HG02798 (cell line): Measurements from ENCODE around the gene TERT.

Experiments used
- ATAC-seq: cut with Tn5 transposase; IDR thresholded peaks from one replicate; pipeline ENCODE4 v1.9.1; 2021; ENCODE audit warnings: mild to moderate bottlenecking; ENCODE audit not compliant: unreplicated experiment, poor library complexity

TERT gene

DNA sequence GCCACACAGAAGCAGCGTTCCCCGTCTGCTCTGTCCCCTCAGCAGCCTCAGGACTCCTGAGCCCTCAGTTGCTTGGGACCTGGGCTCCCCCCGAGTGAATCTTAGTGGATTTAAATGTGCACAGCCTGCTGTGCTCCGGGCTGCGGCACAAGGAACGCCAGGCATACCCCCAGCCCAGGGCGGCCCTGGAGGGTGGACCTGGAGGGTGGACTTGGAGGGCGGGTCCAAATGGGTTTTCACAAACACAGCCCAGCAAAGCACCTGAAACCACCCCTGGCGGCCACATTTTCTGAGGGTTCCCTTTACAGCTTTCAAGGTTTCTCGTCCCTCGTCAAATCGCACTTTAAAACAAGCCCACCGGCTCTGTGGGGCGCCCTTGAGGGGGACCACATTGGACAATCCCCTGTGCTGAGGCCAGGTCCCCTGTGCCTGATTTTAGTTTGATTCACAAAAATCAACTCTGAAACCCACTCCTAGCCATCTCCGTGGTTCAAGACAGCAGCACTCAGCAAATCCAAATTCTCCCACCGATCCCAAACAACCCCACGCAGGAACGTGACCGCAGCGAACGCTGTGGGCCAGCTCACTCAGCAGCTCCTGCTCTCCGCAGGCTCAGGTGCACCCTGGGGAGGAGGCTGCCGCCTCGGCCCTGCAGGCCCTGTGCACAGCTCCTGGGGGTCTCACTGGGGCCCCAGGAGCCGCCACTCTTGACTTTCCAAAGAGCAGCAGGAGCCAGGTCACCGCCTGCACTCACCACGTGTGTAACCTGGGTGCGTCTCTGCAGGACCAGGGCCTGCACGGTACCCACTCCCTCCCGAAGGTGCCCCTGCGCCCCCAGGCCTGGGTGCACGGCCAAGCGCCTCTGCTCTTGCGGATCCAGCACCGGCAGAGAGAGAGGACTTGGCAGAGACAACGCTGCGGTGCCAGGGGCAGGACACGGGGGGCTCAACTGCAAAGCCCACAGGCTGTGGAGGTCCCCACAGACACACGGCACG lies 29.1 kb downstream of the TERT start:
- no peak for ATAC-seq

DNA sequence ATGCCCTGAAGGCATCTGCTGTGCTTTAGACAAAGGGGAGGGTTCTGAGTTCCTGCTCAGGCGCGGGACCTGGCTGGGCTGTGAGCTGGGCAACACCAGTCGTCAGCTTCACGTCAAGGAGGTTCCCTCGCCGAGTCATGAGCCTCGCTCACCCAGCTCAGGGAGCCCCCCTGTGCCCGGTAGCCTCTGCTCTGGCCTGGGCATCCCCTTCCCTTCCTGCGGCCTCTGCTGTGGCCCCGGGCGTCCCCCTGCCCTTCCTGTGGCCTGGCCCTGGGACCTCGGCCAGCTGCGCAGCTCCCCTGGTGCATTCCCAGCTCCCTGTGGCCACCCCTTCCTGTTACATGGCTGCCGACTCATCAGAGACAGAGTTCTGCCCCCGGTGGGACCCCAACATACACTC lies 29.8 kb downstream of the TERT start:
- no peak for ATAC-seq

DNA sequence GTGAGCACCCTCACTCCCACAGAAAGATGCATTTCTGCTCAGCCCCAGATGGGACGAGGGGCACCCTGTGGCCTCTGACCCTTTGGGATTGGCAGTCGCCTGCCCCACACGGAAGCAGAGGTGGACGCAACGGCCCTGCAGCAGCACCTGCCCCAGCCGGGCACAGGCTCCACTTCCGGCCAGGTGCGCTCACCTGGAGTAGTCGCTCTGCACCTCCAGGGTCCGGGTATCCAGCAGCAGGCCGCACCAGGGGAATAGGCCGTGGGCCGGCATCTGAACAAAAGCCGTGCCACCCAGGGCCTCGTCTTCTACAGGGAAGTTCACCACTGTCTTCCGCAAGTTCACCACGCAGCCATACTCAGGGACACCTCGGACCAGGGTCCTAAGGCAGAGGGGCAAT lies 30.7 kb downstream of the TERT start:
- no peak for ATAC-seq

DNA sequence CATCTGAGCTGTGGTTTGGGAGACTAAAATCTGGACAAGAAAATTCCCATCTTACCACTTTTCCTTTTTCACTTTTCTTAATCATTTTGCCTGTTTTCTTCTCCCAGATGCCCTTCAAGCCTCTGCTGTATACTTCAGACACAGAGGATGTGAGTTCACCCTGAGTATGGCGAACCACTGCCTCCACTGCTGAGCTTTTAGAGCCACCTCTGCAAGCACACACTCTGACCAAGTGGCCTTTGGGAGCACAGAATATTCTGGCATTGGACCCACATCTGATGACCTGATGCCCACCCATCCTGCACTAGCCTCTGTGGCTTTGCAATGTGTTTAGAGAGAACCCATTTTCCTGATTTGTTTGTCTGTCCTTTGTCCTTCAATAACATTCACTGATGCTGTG lies 32.5 kb downstream of the TERT start:
- ATAC-seq = no peak

DNA sequence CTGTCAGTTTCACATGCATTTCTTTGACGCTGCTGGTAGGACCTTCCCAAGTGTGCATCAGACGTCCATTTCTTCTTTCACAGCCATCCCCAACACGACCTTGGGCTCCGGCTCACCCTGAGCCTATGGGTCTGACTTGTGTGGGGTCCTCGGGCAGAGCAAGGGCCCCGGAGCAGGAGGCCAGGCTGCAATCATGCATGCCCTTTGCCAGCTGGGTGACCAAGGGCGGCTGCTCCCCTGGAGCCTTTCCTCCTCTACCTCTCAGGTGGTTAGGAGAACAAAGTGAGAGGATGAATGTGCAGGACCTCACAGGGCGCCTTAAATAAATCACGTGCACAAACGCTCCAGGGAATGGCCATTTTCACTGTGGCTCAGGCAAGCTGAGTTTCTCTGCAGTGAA lies 33.2 kb downstream of the TERT start:
- ATAC-seq = no peak

DNA sequence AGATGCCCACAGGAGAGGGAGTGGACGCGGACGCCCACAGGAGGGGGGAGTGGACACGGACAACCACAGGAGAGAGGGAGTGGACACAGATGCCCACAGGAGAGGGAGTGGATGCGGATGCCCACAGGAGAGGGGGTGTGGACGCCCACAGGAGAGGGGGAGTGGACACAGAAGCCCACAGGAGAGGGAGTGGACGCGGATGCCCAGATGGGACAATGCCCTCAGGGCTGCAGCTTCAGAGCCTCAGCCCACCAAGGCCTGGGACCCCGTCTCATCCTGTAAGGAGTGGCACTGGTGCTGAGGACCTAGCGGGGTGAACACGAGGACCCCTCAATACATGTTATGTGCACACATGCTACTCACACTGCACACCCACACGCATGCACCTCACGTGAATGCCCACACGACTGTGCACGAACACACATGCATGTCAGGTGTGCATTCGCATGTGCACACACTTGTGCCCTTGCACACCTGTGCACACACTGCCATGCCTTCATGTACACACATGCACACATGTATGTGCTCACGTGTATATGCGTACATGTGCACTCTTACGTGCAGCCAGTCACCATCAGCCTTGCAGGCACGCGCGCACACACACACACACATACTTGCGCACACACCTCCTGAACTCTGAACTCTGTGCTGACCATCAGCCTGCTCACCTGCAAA lies 34.9 kb downstream of the TERT start:
- no peak for ATAC-seq

DNA sequence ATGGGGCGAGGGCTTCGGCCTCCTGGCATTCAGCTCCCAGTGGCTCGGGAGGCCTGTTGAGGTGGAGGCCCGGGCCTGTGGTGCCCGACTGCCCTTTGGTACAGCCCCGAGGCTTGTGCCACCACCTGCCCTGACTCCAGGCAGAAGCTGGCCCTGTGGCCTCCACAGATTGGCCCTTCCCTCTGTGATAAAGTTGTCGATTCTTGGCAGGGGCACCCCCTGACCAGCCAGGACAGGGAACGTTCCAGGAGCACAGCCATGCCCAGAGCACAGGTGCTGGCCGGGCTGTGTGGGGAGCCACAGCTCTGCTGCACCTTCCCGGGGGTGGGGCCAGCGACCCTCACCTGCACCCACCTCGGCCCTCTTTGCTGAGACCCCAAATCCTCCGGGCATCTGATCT lies 37.0 kb downstream of the TERT start:
- ATAC-seq = no peak

DNA sequence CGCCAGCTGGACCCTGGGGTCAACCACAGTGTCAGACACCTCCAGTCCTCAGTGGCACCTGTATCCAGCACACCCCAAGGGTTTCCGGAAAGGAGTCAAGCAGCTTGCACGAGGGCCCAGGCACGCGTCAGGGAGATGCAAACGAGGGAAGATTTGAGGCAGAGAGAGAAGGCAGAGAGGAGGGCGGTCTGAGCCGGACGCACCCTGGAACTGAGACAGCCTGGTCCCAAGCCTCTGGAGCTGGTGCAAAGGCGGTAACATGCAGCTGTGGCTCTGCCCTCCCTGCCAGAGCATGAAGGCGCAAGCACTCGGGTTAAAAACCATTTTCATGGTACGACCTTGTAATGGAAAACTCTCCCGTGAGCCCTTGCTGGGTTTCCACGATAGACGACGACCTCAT lies 37.5 kb downstream of the TERT start:
- no peak for ATAC-seq

DNA sequence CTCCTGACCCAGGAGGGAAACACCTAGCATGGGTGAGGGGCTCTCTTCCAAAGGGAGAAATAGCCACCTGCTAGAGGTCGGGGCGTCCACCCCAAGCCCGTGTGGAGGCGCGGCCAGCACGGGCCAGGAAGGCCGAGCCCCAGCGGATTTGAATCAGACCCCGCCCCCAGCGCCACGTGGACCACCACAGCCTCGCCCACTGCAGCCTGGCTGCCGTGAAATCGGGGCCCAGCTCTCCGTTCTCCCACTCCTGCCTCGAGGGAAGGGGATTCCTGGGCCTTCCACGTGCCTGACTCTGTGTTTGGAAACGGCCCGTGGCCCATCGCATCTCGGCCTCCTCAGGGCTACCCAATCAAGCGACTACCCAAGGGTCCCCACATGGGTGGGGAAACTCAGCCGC lies 38.1 kb downstream of the TERT start:
- no peak for ATAC-seq

DNA sequence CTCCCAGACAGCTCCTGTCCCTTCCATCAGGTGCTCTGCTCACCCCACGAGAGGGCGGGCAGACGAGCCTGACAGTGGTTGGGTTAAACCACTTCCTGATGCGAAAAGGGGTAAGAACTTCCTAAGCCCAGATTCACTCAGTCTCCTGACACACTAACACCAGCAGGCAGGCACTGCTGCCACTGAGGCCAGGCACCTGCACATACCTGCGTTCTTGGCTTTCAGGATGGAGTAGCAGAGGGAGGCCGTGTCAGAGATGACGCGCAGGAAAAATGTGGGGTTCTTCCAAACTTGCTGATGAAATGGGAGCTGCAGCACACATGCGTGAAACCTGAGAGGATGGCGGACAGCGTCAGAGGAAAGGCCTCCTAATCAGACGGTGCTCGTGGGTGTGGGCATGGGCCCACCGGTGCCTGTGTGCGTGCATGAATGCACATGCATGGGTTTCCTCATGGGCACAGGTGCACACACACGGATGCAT lies 39.7 kb downstream of the TERT start:
- no peak for ATAC-seq

DNA sequence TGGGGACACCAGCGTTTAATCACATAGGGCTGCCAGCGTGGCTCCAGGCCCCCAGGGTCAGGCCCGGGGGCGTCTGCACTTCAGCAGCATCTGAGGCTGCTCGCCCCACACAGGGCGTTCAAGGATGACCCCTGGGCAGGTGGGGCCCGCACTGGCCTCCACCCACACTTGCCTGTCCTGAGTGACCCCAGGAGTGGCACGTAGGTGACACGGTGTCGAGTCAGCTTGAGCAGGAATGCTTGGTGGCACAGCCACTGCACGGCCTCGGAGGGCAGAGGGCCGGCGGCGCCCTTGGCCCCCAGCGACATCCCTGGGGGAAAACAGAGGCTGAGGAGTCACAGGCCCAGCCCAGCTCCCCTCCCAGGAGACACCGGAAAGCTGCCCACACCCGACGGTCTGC lies 40.7 kb downstream of the TERT start:
- ATAC-seq = no peak

DNA sequence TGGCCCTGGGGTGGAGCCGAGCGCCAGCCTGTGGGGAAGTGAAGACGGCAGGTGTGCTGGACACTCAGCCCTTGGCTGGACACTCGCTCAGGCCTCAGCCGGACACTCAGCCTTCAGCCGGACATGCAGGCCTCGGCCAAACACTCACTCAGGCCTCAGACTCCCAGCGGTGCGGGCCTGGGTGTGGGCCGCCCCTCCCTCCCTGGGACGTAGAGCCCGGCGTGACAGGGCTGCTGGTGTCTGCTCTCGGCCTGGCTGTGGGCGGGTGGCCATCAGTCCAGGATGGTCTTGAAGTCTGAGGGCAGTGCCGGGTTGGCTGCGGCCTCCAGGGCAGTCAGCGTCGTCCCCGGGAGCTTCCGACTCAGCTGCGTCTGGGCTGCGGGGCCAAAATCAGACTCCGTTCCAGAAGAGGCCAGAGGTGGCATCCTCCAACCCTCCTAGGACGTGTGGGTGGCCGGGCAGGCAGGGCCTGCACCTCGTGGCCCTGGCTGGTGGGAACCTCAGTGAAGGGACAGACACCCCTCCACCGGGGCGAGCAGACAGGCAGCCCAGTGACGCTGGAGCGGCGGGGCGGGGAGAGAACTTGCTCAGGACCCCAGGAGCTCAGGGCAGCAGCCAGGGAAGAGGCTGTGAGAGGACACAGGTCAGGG lies 41.3 kb downstream of the TERT start:
- ATAC-seq = no peak

DNA sequence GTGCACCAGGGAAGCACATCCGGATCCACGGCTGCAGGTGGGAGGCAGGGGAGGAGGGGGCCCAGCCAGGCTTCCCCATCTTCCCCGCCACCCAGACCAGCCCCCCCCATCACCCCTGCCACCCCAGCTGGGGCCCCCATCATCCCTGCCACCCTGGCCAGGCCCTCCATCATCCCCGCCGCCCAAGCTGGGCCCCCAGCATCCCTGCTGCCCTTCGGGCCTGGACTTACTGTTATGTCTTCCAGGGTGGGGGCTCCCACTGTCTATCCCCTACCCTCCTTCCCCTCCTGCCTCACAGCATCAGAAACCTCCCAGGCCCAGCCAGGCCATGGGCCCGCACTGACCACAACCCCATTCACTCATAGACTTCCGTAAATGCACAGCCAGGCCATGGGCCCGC lies 42.2 kb downstream of the TERT start:
- ATAC-seq = no peak

DNA sequence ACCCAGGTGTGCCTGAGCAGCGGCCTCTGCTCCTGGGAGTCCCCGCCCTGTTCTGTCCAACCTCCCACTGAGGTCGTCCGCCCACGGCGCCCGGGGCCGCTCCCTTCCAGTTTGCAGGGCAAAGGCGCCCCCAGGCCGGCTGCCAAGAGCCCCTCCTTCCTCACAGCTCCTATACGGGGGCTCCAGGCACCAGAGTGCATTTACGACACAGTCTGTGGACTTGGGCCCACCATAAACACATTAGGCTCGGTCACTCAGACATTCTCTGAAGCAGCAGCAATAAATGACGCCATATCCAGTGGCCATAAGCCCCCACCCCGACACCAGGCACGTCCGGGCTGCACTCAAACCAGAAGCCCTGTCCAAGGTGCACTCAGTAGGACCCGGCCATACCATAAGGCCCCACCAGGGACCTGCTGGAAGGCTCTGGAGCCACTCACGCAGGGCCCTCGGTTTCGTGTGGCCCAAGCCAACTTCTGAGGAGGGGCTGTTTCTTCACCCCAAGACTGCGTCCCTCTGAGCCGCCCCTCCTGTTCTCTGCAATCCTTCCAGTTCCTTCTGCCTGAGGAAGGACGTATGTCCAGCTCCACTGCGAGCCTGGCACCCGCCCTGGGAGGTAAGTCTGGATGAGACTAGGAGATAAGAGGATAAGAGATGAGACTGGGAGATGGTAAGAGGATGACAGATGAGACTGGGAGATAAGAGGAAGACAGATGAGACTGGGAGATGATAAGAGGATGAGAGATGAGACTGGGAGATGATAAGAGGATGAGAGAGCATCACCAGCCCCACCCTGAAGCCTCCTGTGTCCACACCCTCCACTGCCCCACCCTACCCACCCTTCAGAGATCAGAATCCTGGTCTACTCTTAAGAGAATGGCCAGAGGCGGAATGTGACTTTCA lies 42.9 kb downstream of the TERT start:
- ATAC-seq = no peak

DNA sequence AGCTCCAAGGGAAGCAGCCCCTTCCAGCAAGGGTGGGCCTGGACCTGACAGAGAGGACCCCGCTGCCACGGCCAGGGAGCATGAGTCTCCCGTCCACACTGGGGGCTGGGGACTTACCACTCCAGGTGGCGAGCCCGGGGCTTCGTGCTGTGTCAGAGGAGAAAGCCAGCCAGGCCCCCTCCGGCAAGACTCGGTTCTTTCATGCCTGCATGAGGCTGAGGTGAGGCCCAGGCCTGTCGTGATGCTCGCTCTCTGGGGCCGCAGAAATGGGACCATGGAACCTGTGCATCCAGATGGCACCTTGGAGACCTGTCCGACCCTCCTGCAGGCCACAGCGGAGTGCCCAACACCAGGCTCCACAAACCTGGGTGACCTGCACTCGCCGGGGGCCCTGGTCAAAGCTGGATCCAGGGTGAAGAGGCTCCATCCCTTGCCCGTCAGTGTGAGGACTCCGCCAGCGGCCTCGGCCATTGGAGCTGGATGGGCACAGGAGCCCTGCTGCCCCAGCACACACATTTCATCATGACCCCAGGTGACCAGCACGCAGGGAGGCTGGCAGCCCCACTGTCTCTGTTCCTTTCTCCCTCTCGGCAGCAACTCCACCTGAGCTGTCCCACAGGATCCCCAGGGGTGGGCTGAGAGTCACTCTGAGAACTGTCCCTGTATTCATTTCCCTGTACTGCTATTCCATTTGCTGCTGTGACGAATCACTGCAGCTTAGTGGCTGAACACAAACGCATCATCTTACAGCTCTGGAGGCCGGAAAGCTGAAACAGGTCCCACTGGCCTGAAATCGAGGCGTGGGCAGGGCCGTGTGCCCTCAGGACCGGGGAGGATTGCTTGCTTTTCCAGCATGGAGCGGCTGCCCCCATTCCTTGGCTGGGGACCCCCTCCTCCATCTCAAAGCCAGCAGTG lies 45.2 kb downstream of the TERT start:
- no peak for ATAC-seq

DNA sequence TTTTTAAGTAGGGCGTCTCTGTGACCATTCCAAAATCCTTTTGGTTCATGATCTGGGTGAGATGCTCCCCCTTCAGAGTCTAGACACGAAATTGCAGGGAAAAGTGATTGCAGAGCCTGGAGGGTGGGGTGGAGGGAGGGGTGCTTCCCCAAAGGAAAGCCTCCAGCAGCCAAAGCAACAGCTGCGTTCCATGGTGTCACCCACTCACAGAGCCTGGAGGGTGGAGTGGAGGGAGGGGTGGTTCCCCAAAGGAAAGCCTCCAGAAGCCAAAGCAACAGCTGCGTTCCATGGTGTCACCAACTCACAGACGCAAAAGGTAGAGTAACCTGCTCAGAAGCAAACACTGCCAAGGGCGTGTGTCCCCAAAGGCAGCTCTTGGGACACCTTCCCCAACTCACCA lies 47.1 kb downstream of the TERT start:
- no peak for ATAC-seq

DNA sequence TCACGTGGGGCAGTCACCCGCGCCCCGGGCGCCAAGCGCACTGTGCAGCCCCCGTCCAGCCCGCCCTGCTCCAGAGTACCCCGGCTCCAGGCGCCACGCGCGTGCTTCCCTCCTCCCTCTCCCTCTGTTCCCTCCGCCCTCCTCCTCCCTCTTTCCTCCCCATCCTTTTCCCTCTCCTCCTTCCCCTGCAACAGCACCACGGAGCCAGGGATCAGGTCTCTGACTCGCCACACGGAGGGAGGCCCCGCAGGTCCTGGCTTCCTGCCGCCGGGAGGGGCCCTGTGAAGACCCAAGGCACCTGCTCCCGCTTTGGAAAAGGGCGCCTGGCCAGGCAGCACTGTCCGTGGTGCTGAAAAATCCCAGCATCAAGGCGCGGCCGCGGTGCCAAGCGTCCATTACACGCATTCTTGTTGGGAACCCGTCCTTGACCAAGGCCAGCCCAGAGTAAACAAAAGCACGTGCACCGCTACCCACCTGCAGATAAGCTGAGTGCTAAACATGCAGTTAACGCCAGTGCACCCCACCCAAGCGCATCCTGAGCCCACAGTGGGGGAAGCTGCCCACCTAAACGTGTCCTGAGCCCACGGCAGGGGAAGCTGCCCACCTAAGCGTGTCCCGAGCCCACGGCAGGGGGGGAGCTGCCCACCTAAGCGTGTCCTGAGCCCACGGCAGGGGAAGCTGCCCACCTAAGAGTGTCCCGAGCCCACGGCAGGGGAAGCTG lies 48.0 kb downstream of the TERT start:
- no peak for ATAC-seq

DNA sequence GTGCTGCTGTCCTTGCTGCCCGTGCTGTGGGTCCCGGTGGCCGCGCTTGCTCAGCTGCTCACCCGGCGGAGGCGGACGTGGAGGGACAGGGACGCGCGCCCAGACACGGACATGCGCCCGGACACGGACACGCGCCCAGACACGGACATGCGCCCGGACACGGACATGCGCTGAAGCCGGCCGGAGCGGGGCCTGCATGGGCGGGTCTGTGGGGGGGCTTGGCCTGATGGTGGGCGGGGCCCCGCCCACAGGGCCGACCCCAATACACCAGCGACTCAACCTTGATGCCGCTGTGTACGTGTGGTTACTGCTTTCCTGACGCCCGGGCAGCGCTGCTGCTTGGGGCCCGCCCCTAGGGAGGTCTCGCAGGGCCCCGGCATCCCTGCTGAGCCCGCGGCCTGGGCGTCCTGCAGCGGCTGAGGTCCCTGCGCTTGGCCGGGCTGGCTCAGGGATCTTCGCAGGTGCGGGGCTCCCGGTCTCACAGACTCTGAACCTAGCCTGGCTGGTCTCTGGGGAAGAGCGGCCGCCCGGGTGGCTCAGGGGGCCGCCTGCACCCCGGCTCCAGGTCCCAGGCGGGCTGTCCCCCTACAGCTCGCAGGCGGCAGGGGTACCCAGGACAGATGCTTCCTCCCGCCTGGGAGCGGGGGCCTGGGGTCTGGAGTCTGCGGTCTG lies 48.8 kb downstream of the TERT start:
- ATAC-seq = no peak
